ENCODE data around the gene JAM3.

GRCh38 chr11:134119094-134119493 is 50.2 kb downstream of the JAM3 start:
- TF ChIP-seq EZH2phosphoT487 (IDR thresholded peaks at IDR 0.05; ENCODE audit: low read length) (no peak), CTCF (IDR thresholded peaks at IDR 0.05; ENCODE audit: low read length) (no peak)
